DND-41 (cell line): Measurements from ENCODE around the gene SIRPG.

Source experiments
- CTCF ChIP-seq: IDR thresholded peaks from 2 replicates; pipeline ENCODE4 v1.5.1; 2012; ENCODE audit warnings: borderline replicate concordance, low read length, moderate library complexity, mild to moderate bottlenecking; ENCODE audit not compliant: poor library complexity, severe bottlenecking; ENCODE audit errors: extremely low read depth
- EZH2 ChIP-seq: IDR thresholded peaks from 3 replicates; pipeline ENCODE4 v1.6.1; 2012; ENCODE audit warnings: borderline replicate concordance, low read depth, mild to moderate bottlenecking, moderate library complexity, low read length, inconsistent platforms; ENCODE audit not compliant: severe bottlenecking

GRCh38 chr20:1627200-1627550 lies 30.4 kb downstream of the SIRPG start:
- TF ChIP-seq CTCF (no peak), EZH2 (no peak)
